Measurements from ENCODE around the gene TMEM106B. TPM values are rescaled to one million over a fixed set of nuclear protein-coding genes. Genes with fewer than 3 reads are reported as not detected.

The TMEM106B gene
- total RNA-seq, 1 experiment from 2014 or later, result 46.8 TPM

DNA sequence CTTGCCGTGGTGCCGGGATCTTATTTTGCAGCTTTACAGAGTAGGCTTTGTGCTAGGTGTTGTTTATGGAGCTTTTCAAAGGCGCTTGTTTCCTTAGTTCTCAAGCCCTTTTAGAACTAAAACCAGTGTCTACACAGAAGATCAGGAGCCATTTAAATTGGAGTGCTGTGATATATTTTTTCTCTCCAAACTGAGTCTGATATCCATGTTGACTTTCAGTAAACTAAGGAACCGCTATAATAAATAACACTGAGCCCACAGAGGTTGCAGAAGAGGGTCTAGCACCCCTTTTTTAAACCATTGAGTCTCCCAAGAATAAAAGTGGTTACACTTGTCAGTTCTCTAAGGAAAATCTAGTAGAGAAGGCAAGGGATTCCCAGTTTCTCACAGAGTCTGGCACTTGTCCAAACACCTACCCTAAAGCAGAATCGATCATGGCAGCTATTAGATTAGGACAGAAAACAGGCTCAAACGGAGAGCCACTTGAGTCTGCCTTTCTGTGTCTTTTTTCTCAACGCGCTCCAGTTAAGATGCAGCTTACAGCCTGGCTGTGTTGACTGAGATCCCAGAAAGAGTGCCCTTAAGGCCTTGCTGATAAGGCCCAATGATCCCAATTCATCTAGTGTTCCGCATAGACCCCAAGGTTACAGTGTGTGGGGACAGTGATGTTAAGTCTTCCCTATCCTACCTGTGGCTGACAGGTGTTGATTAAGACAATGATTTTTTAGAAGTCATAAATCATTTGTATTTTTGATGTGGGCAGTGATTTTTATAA, 804 bp downstream of the TMEM106B start:
- Histone ChIP-seq H3K9me3 (no peaks in the 10 kb centered on the region), H3K4me3 (ENCODE audit: low read depth, low read length) (peak overlapping the region; percentile 76), H3K36me3 (ENCODE audit: control insufficient read depth, insufficient read depth, low read length) (no peaks in the 10 kb centered on the region), H3K4me1 (peaks cover 4% of the 10 kb centered on the region; the same call in 1 of the 2 replicates), H3K27me3 (replicated peaks; ENCODE audit: control insufficient read depth, insufficient read depth, low read length) (no peaks in the 10 kb centered on the region)
- ChIA-PET POLR2A (interaction anchor here (0.6 to 1.0 kb wide), 9 partner anchors 9 to 1503 kb away, joined by 4 to 7 read pairs (median 4); no protein-coding TSS in a partner anchor), CTCF (interaction anchor here (0.6 to 2.0 kb wide), 2 partner anchors 9 to 110 kb away, joined by 3 to 13 read pairs; no protein-coding TSS in a partner anchor)
- peak overlapping the region; percentile 92 for H3K27ac Mint-ChIP-seq (ENCODE audit: unreplicated experiment)
- peaks cover 7% of the 10 kb centered on the region for H3K4me1 Mint-ChIP-seq (ENCODE audit: low read depth, unreplicated experiment)
- H3K4me3 Mint-ChIP-seq (ENCODE audit: unreplicated experiment), result peak overlapping the region; percentile 90
- TSS peak; percentile 48 for BruUV-seq (replicated peaks)
- TF ChIP-seq, protein P1, sequence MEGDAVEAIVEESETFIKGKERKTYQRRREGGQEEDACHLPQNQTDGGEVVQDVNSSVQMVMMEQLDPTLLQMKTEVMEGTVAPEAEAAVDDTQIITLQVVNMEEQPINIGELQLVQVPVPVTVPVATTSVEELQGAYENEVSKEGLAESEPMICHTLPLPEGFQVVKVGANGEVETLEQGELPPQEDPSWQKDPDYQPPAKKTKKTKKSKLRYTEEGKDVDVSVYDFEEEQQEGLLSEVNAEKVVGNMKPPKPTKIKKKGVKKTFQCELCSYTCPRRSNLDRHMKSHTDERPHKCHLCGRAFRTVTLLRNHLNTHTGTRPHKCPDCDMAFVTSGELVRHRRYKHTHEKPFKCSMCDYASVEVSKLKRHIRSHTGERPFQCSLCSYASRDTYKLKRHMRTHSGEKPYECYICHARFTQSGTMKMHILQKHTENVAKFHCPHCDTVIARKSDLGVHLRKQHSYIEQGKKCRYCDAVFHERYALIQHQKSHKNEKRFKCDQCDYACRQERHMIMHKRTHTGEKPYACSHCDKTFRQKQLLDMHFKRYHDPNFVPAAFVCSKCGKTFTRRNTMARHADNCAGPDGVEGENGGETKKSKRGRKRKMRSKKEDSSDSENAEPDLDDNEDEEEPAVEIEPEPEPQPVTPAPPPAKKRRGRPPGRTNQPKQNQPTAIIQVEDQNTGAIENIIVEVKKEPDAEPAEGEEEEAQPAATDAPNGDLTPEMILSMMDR (IDR thresholded peaks at IDR 0.05; ENCODE audit: insufficient read depth in 1 of 2, low read depth in 1 of 2, low read length in 1 of 2, severe bottlenecking in 1 of 2, unreplicated experiment in 1 of 2), result no peak
- peak in 1 of 2 experiments; percentile 11 for DNase-seq
- H3K36me3 Mint-ChIP-seq (ENCODE audit: insufficient read depth, unreplicated experiment), result peaks cover 10% of the 10 kb centered on the region
- no peaks in the 10 kb centered on the region for H3K9me3 Mint-ChIP-seq (ENCODE audit: unreplicated experiment)
- H3K27me3 Mint-ChIP-seq (ENCODE audit: insufficient read depth, unreplicated experiment), result no peaks in the 10 kb centered on the region
- intact Hi-C loops (cut with micrococcal nuclease; ENCODE audit: unreplicated experiment), result loop anchor here (1.0 to 2.0 kb wide), 6 partner anchors 32 to 145 kb away; no protein-coding TSS in a partner anchor

DNA sequence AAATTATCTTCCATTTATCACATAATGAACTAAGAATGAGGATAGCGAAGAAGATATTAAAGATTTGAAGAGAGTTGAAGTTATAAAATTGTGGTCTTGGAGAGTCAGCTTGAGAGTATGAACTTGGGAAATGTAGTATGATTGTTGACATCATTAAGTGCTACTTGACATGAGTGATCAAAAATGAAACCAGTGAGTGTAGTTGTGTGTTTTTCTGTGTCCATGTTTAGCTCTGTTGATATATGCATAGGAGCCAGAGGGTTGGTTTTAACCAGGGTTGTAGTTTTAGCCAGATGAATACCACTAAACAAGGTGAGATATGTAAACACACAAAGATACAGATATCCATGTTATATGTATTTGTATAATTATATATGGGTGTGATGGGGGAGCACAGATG, 6.2 kb downstream of the TMEM106B start:
- Mint-ChIP-seq H3K4me3 (ENCODE audit: unreplicated experiment) (no peak overlapping the region), H3K27ac (ENCODE audit: unreplicated experiment) (no peak overlapping the region), H3K27me3 (ENCODE audit: insufficient read depth, unreplicated experiment) (no peaks in the 10 kb centered on the region), H3K36me3 (ENCODE audit: insufficient read depth, unreplicated experiment) (peaks cover 6% of the 10 kb centered on the region), H3K9me3 (ENCODE audit: unreplicated experiment) (no peaks in the 10 kb centered on the region), H3K4me1 (ENCODE audit: low read depth, unreplicated experiment) (no peaks in the 10 kb centered on the region)
- ChIA-PET CTCF (interaction anchor here (0.7 kb wide), 1 partner anchor 9 kb away, joined by 3 read pairs; no protein-coding TSS in a partner anchor), POLR2A (no interaction called here)
- Histone ChIP-seq H3K9me3 (no peaks in the 10 kb centered on the region), H3K4me3 (ENCODE audit: low read depth, low read length) (no peak overlapping the region), H3K36me3 (ENCODE audit: control insufficient read depth, insufficient read depth, low read length) (no peaks in the 10 kb centered on the region), H3K27me3 (replicated peaks; ENCODE audit: control insufficient read depth, insufficient read depth, low read length) (no peaks in the 10 kb centered on the region), H3K4me1 (peaks cover 4% of the 10 kb centered on the region; the same call in 1 of the 2 replicates)
- TF ChIP-seq, protein P1 (IDR thresholded peaks at IDR 0.05; ENCODE audit: insufficient read depth in 1 of 2, low read depth in 1 of 2, low read length in 1 of 2, severe bottlenecking in 1 of 2, unreplicated experiment in 1 of 2), result no peak
- no peak for DNase-seq
- intact Hi-C loops (cut with micrococcal nuclease; ENCODE audit: unreplicated experiment), result no loop called here
- BruUV-seq (replicated peaks), result no TSS peak

DNA sequence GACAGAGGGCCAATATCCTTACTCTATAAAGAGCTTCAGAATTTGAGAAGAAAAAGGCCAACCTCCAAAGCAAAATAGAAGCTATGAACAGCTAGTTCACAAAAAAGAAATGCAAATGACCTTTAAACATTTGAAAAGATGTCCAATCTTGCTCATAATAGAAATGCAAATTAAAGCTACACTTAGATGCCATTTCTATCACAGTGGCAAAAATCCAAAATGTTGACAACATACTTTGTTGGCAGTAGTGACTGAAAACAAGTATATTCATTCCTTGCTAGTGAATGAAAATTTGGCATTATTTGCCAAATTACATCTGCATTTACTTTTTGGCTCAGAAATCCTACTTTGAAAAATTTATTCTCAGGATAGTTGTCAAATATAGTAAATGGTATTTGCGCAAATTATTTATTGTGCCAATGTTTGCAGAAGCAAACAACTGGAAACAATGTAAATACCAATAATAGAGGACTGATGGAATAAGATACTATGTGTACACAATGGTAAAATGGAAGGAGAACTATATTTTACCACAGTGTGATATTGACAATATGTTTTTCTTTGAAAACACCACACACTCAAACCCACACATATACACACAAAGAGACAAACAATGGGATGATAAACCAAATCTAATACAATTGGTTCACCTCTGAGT, 9.4 kb downstream of the TMEM106B start:
- POLR2A ChIA-PET, result interaction anchor here (0.5 kb wide), 1 partner anchor 9 kb away, joined by 6 read pairs; the partner anchor contains the start of gene TMEM106B
- no peaks in the 10 kb centered on the region for H3K4me1 Mint-ChIP-seq (ENCODE audit: low read depth, unreplicated experiment)
- Histone ChIP-seq H3K4me3 (ENCODE audit: low read depth, low read length) (no peak overlapping the region), H3K27me3 (replicated peaks; ENCODE audit: control insufficient read depth, insufficient read depth, low read length) (no peaks in the 10 kb centered on the region), H3K4me1 (no peaks in the 10 kb centered on the region), H3K9me3 (no peaks in the 10 kb centered on the region), H3K36me3 (ENCODE audit: control insufficient read depth, insufficient read depth, low read length) (no peaks in the 10 kb centered on the region; the same call in 1 of the 2 replicates)
- H3K27ac Mint-ChIP-seq (ENCODE audit: unreplicated experiment), result no peak overlapping the region
- CTCF ChIA-PET, result interaction anchor here (0.5 kb wide), 1 partner anchor 9 kb away, joined by 3 read pairs; the partner anchor contains the start of gene TMEM106B
- BruUV-seq (replicated peaks), result no TSS peak
- TF ChIP-seq, protein P1 (IDR thresholded peaks at IDR 0.05; ENCODE audit: insufficient read depth in 1 of 2, low read depth in 1 of 2, low read length in 1 of 2, severe bottlenecking in 1 of 2, unreplicated experiment in 1 of 2), result no peak
- intact Hi-C loops (cut with micrococcal nuclease; ENCODE audit: unreplicated experiment), result no loop called here
- DNase-seq, result no peak
- no peak overlapping the region for H3K4me3 Mint-ChIP-seq (ENCODE audit: unreplicated experiment)
- peaks cover 18% of the 10 kb centered on the region for H3K36me3 Mint-ChIP-seq (ENCODE audit: insufficient read depth, unreplicated experiment)
- H3K9me3 Mint-ChIP-seq (ENCODE audit: unreplicated experiment), result no peaks in the 10 kb centered on the region
- no peaks in the 10 kb centered on the region for H3K27me3 Mint-ChIP-seq (ENCODE audit: insufficient read depth, unreplicated experiment)

Data from Caco-2 (cell line).